Stimulated activated memory B cell treated with anti-CD40 and anti-IgM and Interleukin-4, amounts not matched to agents 10 μg/mL and 1 μg/mL and 100 μg/mL, for 72 hours (primary cell): ENCODE data around the gene MGAT3.

ENCODE experiments used
- ATAC-seq: fragments of 150-1000 bp; cut with Tn5 transposase; 2 replicates; pipeline ENCODE4 v1.10.0; 2021
- H3K27ac Mint-ChIP-seq: one replicate; pipeline ENCODE4 v1.8.0; 2022; ENCODE audit warnings: mild to moderate bottlenecking, mixed read lengths
- H3K27me3 Mint-ChIP-seq: one replicate; pipeline ENCODE4 v1.8.0; 2022; ENCODE audit warnings: mixed read lengths
- H3K36me3 Mint-ChIP-seq: one replicate; pipeline ENCODE4 v1.8.0; 2022; ENCODE audit warnings: mixed read lengths
- H3K4me1 Mint-ChIP-seq: one replicate; pipeline ENCODE4 v1.8.0; 2022; ENCODE audit warnings: mixed read lengths
- H3K4me3 Mint-ChIP-seq: one replicate; pipeline ENCODE4 v1.8.0; 2022; ENCODE audit warnings: mild to moderate bottlenecking, moderate library complexity, mixed read lengths
- H3K9me3 Mint-ChIP-seq: one replicate; pipeline ENCODE4 v1.8.0; 2022; ENCODE audit warnings: mixed read lengths

The MGAT3 gene

GRCh38 chr22:39454385-39454871 is 2.4 kb upstream of the MGAT3 start:
- Mint-ChIP-seq H3K36me3 (peaks cover 12% of the 10 kb centered on the region), H3K27me3 (no peaks in the 10 kb centered on the region), H3K9me3 (no peaks in the 10 kb centered on the region), H3K4me1 (peaks cover 77% of the 10 kb centered on the region), H3K27ac (peak overlapping the region; percentile 63), H3K4me3 (no peak overlapping the region)
- ATAC-seq: no peak

- Mint-ChIP-seq H3K27me3 (no peaks in the 10 kb centered on the region), H3K4me1 (peaks cover 75% of the 10 kb centered on the region)
Measured at GRCh38 chr22:39457198-39457555, 365 bp downstream of the MGAT3 start.

DNA sequence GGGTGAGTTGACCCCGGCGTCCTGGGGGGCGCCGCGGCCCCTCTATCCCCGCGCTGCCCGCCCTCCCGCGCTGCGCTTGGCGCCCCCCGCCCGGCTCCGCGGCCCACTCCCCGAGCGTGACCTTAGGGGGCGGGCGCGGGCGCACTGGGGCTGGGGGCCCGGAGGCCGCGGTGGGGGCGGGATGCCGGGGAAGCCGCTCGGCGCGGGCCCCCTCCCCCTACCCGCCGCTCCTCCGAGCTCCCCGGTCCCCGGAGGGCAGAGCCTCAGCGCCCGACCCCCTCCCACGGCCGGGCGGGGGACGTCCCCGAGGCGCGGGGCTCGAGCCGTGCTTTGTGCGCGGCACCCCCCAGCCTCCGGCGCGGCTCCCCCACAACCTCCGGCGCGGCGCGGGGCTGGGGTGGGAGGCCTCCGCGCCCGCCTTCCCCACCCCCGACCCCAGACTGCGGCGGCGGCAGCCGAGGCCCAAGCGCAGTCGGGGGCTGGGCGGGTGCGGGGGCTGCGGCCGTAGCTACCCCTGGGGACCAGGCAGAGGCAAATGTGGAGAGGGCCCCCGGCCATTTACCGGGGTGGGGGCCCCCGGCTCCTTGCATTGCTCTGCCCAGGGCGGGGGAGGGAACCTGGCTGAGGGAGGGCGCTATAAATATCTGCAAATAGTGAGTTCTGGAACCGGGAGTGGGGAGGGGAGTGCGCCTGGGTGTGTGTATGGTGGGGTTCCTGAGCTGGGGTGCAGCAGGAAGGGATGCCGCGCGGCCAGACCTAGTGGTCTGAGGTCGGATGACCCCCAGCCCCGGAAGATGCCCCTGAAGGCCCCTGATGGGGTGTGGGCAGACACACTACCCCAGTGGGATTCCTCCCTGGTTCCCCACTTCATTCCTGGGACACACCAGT is 988 bp downstream of the MGAT3 start:
- Mint-ChIP-seq H3K36me3 (peaks cover 12% of the 10 kb centered on the region), H3K27me3 (no peaks in the 10 kb centered on the region), H3K27ac (peak overlapping the region; percentile 85), H3K9me3 (no peaks in the 10 kb centered on the region), H3K4me1 (peaks cover 75% of the 10 kb centered on the region), H3K4me3 (peak overlapping the region; percentile 82)
- peak; percentile 64 for ATAC-seq

More at GRCh38 chr22:39457198-39457555, 365 bp downstream of the MGAT3 start:
- no peak overlapping the region for H3K4me3 Mint-ChIP-seq
- no peaks in the 10 kb centered on the region for H3K9me3 Mint-ChIP-seq
- ATAC-seq: peak; percentile 53
- H3K27ac Mint-ChIP-seq: no peak overlapping the region
- H3K36me3 Mint-ChIP-seq: peaks cover 12% of the 10 kb centered on the region

- Mint-ChIP-seq H3K4me1 (peaks cover 78% of the 10 kb centered on the region), H3K27ac (peak overlapping the region; percentile 85), H3K9me3 (no peaks in the 10 kb centered on the region), H3K27me3 (no peaks in the 10 kb centered on the region), H3K4me3 (peak overlapping the region; percentile 82), H3K36me3 (peaks cover 12% of the 10 kb centered on the region)
- ATAC-seq: no peak
Measured at GRCh38 chr22:39458444-39459083, 1.8 kb downstream of the MGAT3 start.

DNA sequence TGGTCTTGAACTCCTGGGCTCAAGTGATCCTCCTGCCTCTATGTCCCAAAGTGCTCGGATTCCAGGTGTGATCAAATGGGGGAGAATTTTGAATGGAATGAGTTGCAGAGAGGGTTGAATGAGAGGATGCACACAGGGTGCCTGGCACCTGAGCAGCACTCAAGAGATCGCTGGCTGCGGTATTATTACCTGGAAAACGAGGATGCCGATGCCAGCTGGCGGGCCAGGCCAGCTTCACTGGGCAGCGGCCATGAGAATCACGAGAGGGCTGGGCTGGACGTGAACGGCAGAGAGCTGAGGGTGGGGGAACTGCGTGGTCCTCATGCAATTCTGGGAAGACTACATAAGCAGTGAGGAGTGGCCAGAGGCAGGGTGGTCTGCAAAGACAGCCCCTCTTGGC is 2.9 kb downstream of the MGAT3 start:
- Mint-ChIP-seq H3K27ac (peak overlapping the region; percentile 85), H3K4me1 (peaks cover 78% of the 10 kb centered on the region), H3K4me3 (no peak overlapping the region), H3K9me3 (no peaks in the 10 kb centered on the region), H3K27me3 (no peaks in the 10 kb centered on the region), H3K36me3 (peaks cover 11% of the 10 kb centered on the region)
- no peak for ATAC-seq

DNA sequence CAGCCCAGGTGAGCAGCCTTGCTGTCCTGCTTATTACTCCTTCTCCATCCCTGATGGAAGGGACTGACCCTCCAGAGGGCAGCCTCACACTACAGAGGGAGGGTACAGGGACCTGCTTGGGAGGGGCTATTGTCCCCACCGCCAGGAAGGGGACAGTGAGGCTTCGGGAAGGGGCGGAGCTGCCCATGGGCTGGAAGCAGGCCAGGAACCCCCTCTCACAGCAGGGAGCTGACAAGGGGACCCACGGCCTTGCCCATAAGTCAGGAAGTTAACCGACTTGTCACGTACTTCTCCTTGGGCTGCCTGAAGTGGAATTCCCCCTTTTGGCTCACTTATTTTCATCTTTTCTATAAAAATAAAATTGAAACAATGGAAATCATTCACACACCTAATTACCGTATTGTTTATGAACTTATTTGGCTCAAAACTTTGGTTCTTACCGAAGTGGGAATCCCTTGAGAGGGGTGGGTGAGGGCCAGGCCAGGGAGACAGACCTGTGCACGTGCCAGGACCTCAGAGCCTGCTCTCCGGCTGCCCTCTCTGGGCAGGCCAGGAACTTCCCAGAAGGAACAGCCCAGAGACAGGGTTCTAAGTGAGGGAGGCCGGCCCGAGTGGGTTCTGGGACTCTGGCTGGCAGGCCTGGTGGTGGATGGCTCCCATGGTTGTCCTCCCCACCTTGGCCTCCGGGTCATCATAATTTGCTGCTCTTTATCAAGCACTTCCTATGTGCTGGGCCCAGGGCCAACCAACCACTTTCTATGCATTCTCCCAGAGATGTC is 5.8 kb downstream of the MGAT3 start:
- Mint-ChIP-seq H3K4me1 (peaks cover 92% of the 10 kb centered on the region), H3K4me3 (peak overlapping the region; percentile 17), H3K27ac (peak overlapping the region; percentile 97), H3K9me3 (no peaks in the 10 kb centered on the region), H3K27me3 (no peaks in the 10 kb centered on the region), H3K36me3 (no peaks in the 10 kb centered on the region)
- ATAC-seq: no peak

DNA sequence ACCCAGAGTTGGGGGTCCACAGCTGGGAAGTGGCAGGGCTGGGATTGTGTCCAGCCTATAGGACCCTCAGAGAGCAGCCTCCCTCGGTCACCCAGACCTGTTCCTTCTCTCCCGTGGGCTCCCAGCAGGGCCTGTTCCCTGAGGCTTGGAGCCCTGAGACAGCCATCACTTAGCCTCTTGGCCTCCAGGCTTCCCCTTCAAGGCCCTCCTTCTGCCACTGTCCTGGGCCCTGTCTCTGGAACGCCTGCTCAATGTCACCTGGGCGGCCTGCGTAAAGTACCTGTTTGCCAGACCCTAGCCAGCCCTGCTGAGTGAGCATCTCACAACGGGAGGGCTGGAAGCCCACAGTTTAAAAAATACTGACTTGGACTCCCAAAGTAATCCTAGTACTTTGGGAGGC is 6.5 kb downstream of the MGAT3 start:
- Mint-ChIP-seq H3K4me1 (peaks cover 94% of the 10 kb centered on the region), H3K27ac (peak overlapping the region; percentile 97), H3K36me3 (no peaks in the 10 kb centered on the region), H3K4me3 (no peak overlapping the region), H3K27me3 (no peaks in the 10 kb centered on the region), H3K9me3 (no peaks in the 10 kb centered on the region)
- no peak for ATAC-seq

DNA sequence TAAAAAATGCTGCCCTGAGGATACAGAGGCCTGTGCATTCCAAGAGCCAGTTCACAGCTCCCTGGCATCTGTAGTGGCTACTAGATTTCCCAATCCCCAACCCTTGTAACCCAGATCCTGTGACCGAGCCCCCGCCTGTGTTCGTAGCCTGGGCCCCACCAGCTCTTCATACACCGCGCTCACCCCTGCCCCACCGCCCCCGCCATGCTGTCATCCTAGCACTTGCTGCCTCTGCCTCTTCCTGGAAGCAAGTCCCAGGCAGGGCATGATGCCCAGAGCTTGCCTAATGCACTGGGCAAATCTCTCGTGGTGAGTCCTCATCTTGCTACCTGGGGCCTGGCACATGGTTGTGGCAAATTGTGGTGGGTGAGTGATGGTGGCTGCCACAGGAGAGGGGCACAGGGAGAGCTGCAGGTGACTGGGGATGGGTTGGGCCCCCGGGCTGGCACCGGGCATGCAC is 7.1 kb downstream of the MGAT3 start:
- Mint-ChIP-seq H3K4me3 (no peak overlapping the region), H3K27ac (peak overlapping the region; percentile 97), H3K27me3 (no peaks in the 10 kb centered on the region), H3K9me3 (no peaks in the 10 kb centered on the region), H3K4me1 (peaks cover 94% of the 10 kb centered on the region), H3K36me3 (no peaks in the 10 kb centered on the region)
- ATAC-seq: no peak

- H3K4me3 Mint-ChIP-seq: peak overlapping the region; percentile 63
- peak overlapping the region; percentile 97 for H3K27ac Mint-ChIP-seq
- H3K9me3 Mint-ChIP-seq: no peaks in the 10 kb centered on the region
- no peaks in the 10 kb centered on the region for H3K36me3 Mint-ChIP-seq
- H3K4me1 Mint-ChIP-seq: peaks cover 100% of the 10 kb centered on the region
- ATAC-seq: no peak
- no peaks in the 10 kb centered on the region for H3K27me3 Mint-ChIP-seq
Measured at GRCh38 chr22:39466228-39467006, 9.6 kb downstream of the MGAT3 start.

DNA sequence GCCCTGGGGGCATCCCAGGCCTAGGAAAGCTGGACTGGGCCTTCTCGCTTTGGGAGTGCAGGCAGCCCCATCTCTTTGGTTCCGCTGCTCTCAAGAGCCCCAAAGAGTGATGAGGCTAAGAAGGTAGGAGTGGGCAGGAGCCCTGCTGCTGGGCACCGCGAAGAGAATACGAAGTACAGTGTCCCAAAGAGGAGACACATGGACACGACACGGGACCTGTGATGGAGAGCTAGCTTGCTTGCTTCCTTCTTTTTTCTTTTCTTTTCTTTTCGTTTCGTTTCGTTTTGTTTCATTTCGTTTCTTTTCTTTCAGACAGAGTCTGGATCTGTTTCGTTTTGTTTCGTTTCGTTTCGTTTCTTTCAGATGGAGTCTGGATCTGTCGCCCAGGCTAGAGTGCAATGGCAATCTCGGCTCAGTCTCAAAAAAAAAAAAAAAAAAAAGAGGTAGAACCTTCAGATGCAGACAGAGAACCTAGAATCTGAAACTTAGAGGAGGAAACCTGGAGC is 10.6 kb downstream of the MGAT3 start:
- Mint-ChIP-seq H3K27me3 (no peaks in the 10 kb centered on the region), H3K36me3 (no peaks in the 10 kb centered on the region), H3K9me3 (no peaks in the 10 kb centered on the region), H3K27ac (peak overlapping the region; percentile 97), H3K4me3 (peak overlapping the region; percentile 63), H3K4me1 (peaks cover 100% of the 10 kb centered on the region)
- no peak for ATAC-seq

- H3K4me1 Mint-ChIP-seq: peaks cover 100% of the 10 kb centered on the region
Measured at GRCh38 chr22:39468487-39469325, 11.9 kb downstream of the MGAT3 start.

DNA sequence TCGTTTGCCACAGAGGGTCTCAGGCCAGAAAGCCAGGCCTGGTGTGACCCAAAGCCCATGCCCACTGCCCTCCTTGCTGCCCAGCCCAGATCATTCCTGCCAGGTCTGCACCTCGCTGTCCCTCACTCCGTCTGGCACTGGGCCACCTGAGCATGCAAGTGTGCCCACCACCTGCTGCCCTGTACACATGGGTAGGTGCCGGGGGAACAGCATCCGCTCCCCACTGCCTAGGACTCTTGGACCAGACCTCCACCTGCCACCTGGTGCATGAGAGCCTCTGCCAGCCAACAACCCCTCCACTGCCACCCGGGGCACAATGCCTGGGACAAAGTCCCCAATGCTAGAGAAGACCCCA is 12.5 kb downstream of the MGAT3 start:
- H3K27me3 Mint-ChIP-seq: no peaks in the 10 kb centered on the region
- ATAC-seq: no peak
- peak overlapping the region; percentile 97 for H3K27ac Mint-ChIP-seq
- no peak overlapping the region for H3K4me3 Mint-ChIP-seq
- peaks cover 99% of the 10 kb centered on the region for H3K4me1 Mint-ChIP-seq
- H3K9me3 Mint-ChIP-seq: no peaks in the 10 kb centered on the region
- H3K36me3 Mint-ChIP-seq: no peaks in the 10 kb centered on the region

More at GRCh38 chr22:39468487-39469325, 11.9 kb downstream of the MGAT3 start:
- no peaks in the 10 kb centered on the region for H3K27me3 Mint-ChIP-seq
- peak overlapping the region; percentile 97 for H3K27ac Mint-ChIP-seq
- no peaks in the 10 kb centered on the region for H3K36me3 Mint-ChIP-seq
- no peaks in the 10 kb centered on the region for H3K9me3 Mint-ChIP-seq
- ATAC-seq: no peak
- peak overlapping the region; percentile 0 for H3K4me3 Mint-ChIP-seq

GRCh38 chr22:39469681-39470450 is 13.1 kb downstream of the MGAT3 start:
- H3K36me3 Mint-ChIP-seq: no peaks in the 10 kb centered on the region
- H3K27me3 Mint-ChIP-seq: no peaks in the 10 kb centered on the region
- H3K9me3 Mint-ChIP-seq: no peaks in the 10 kb centered on the region
- H3K4me3 Mint-ChIP-seq: no peak overlapping the region
- H3K4me1 Mint-ChIP-seq: peaks cover 93% of the 10 kb centered on the region
- peak overlapping the region; percentile 97 for H3K27ac Mint-ChIP-seq
- ATAC-seq: no peak
